Activated CD4-positive, alpha-beta T cell treated with anti-CD3 and anti-CD28 coated beads, Interleukin-2, amount 50 U/mL, for 4 hours (primary cell): ENCODE results near the gene SLC46A2.

Experiments
- DNase-seq, 2 experiments: peaks; one replicate each; pipeline ENCODE4 v3.0.0-alpha.2; 2020

SLC46A2 gene, protein sequence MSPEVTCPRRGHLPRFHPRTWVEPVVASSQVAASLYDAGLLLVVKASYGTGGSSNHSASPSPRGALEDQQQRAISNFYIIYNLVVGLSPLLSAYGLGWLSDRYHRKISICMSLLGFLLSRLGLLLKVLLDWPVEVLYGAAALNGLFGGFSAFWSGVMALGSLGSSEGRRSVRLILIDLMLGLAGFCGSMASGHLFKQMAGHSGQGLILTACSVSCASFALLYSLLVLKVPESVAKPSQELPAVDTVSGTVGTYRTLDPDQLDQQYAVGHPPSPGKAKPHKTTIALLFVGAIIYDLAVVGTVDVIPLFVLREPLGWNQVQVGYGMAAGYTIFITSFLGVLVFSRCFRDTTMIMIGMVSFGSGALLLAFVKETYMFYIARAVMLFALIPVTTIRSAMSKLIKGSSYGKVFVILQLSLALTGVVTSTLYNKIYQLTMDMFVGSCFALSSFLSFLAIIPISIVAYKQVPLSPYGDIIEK

DNA sequence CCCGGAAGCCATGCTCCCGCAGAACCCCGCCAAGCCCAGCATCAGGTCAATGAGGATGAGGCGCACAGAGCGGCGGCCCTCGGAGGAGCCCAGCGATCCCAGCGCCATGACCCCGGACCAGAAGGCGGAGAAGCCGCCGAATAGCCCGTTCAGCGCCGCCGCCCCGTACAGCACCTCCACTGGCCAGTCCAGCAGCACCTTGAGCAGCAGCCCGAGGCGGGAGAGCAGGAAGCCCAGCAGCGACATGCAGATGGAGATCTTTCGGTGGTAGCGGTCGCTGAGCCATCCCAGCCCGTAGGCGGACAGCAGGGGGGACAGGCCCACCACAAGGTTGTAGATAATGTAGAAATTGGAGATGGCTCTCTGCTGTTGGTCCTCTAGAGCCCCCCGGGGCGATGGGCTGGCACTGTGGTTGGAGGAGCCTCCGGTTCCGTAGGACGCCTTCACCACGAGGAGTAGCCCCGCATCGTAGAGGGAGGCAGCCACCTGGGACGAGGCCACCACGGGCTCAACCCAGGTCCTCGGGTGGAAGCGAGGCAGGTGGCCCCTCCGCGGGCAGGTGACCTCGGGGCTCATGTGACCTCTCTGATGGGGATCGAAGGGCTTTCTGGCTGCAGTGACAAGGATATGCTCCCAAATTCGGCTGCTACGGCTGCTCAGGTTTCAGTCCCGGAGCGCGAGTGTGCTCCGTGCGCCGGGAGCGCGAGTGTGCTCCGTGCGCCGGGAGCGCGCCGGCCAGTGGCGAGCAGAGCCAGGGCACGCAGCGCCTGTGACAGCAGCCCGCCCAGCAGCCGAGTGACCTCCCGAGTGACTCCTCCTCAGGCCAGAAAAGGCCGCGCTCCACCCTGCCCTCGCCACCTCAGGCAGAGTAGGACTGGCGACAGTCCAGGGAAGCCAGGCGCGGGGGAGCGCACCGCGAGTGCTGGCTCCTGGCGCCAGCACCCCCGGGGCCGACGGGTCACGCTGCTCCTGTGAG lies at the start of gene SLC46A2:
TSS of gene SLC46A2 (minus strand) at position 771 of the 976 bp plus-strand sequence. CDS start at position 576, 195 bp downstream.
- DNase-seq: no peak

DNA sequence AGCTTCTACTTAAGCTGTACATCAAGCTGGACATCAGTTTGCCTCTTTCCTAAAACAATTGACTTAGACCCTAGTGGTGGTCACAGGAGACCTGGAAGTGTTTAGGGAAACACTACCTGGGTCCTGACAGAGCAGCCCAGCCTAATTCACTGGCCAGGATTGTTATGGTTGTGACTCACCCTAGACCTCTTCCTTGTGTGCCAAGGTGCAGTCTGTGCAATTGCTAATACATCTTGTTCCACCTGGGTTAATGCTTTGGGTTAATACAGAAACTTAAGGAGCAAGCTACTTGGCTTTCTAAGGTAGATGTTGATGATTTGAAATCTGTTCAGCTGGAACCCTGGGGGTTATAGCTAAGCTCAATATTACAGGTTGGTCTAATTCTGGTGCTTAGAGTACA lies 48.7 kb upstream of the SLC46A2 start:
- DNase-seq: no peak

DNA sequence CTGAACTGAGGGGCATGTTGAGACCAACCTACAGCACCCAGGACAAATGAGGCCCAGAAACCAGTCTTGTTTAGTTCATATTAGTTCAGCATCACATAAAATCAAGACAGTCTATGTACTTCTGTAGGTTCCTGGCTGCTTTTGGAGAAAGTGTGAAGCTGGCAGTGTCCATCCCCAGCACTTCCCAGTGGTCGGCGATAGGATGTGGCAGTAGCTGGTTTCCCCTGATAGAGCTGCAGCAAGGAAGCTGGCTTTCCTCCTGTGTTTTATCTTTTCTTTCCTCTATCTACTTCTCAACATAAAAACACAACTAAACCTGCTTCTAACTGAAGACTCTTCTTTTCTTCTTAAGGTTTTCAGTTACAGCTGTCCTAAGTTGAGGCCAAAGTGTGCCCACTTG lies 43.0 kb upstream of the SLC46A2 start:
- DNase-seq: no peak

DNA sequence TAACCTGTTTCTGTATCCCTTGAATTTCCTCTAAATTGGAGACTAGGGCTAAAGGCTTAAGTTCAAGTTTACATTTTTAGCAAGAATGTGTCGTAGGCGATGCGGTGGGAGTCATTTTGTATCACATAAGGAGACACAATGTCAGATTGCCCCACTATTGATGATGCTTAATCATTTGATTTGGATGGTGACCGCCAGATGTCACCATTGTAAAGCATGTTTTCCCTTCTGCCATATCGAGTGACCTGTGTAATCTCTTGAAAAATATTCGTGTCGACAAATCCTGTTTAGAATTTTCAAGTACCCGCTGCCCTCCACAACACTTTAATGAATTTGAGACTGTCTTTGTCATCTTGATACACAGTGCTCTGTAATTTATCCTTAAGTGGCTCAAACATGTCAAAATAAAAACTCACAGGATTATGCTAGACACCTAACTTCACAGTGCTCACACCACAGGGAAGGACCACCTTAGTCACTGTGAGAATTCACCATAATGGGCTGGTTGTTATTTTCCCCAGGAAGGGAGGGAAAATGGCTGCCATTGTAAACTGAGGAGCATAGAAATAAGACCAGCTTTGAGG lies 34.5 kb upstream of the SLC46A2 start:
- DNase-seq: no peak

DNA sequence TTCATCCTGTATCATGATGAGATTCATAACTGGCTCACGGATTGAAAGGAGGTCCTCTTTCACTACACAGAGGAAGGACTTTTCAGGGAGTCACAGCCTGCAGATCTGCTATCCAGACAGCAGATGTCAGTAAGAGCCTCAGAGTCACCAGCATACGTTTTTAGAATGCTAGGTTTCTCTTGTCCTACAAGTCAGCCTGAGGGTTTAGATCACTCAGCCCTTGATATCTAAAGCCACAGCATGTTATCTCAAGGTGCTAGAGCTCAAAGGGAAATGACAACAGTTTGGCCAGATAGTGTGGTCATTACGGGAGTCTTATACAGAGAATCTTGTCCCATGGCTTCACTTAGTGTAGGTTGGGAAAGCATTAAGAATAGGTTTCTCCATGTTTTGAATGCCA lies 30.9 kb upstream of the SLC46A2 start:
- DNase-seq: no peak

DNA sequence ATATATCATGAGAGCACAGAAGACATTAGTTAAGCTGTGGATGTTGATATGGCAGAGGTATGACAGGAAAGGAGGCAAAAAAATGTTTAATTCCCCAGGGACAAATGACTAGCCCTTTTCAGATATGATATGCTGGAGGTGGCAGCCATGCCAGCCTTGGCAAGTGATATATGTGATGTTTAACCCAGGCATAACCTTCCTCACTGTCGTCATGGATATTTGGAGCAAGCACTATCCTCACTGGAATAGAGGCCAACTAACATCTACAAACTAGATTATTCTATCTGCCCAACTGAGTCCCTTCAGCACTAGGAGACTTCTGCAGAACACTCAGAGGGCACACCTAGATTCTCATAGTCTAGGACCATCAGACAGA lies 27.3 kb upstream of the SLC46A2 start:
- no peak for DNase-seq

DNA sequence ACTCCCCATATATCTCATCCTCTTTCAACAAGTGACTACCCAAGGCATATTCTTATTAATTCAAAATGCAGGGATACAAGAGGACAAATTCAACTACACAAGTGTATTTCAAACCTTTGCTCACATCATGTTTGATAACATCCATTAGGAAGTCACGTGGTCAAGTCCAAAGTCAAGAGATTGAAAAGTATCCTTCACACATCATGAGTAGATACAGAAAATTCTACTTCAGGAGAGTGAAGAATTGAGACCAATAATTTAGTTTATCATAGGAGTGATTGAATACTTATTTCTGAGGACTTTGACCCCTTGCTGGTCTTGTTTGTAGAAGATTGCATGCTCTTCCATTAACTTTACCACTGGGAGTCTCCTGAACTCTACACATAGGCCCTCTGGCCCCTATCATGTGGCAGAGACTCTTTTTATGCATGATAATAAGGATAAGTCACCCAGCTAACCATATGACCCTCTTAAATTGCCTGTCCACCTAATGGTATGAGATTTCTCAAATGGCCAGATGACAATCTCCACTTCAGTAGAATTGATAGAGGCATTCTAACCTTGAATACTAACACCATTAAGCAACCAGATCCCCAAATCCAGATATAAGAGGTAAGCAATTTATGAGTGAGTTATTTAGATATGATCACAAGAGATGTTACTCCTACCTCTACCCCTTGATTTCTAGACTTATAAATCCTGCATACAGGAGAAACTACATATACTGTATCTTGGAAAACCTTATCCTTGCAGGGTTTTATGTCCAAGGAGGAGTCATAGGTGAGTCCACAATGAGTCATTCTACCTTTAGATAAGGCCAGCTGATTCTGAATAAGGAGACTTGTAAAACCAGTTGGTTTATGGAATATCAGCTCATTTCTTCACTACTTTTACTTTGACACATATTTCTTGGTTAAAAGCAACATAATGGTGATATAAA lies 26.6 kb upstream of the SLC46A2 start:
- DNase-seq: no peak

DNA sequence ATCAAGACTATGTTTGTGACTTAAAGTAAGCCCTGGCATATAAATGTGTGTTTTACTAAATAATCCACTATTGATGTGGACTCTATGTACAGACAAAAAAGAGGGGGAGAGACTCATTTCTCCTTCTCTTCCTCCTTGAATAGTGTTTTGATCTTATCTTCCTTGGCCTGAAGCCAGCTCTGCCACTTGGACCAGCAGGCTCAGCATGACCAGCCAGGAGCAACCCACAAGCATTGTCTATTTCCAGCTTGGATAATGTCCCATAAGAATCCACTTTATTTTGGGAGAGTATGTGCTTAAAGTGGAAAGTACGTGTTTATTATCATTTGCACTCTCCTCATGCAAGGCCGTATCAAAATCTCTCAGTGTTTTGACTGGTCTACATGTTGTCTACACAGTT lies 23.8 kb upstream of the SLC46A2 start:
- DNase-seq: no peak

DNA sequence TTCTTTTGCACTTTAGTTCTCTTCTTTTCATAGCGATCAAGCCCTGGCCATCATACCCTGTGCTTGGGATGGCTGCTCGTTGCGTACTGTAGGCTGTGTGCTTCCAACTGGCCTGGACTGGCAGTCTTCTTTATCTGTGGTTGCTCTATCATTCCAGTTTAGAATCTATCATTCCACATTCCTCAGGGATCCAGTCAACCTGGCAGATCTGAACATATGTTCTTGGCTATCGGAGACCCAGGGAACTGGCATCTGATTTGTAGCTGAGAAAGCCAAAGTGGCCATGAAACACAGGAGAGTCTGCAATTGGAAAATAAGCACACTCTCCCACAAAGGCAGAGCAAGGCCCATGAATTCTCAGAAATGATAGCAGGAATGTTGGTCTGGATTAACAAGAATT lies 22.6 kb upstream of the SLC46A2 start:
- no peak for DNase-seq

DNA sequence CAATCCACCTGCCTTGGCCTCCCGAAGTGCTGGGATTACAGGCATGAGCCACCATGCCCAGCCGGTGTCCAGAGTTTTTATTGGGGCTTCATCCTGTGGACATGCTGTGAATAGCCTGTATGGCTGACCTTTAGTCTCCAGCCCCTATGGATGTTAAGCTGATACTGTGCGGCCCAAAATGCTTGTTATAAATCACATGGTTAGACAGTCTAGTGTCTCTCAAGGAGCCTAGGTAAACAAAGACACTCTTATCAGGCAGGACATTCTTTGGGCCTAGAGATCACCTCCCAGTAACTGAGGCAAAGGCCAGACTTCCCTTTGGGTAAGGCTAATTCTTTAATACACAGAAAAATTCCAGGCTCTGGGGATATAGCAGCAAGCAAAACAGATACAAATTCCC lies 22.0 kb upstream of the SLC46A2 start:
- DNase-seq: no peak

DNA sequence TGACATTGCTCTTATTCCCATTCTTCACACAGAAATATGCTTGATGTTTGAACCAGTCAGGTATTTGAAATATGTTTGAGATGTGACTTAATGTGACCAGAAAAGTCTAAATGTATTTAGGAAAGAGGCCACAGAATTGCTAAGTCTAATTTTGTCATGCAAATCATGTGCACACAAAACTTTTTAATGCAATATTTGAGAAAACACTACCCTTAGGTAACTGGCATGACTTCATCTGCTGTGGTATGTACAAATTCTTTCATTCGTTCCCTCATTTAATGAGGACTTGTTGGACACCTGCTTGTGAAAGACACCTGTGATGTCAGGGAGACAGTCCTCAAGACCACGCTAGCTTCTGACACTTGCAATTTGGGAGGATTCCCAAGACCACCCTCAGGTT lies 21.1 kb upstream of the SLC46A2 start:
- no peak for DNase-seq

DNA sequence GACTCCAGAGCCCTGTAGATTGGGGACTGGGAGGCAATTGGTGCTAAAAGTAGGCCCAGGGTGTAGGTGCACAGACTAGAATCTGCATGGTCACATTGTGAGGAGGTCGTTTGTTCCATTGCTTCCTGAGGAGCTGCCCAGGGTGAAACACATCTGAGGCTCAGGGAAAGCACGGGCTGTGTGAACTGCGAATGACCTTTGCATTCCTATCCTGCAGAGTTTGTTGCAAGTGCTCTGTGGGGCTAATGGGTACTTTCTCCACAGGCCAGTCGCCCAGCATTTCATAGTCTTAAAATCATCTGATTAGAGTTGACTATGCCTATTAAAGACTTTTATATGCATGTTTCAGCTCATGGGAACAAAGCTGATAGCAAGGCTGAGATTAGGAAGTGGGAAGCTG lies 14.4 kb upstream of the SLC46A2 start:
- no peak for DNase-seq

DNA sequence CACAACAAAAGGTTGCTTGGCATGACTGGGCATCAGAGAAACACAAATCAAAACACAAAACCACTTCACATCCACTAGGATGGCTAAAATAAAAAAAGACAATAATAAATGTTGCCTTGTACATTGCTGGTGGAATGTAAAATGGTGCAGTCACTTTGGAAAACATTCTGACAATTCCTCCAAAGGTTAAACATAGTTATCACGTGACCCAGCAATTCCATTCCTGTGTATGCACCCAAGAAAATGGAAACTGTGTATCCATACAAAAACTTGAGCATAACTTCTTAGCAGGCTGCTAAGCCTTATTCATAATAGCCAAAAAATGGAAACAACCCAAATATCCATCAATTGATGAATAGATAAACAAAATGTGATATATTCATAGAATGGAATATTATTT lies 10.2 kb upstream of the SLC46A2 start:
- no peak for DNase-seq

DNA sequence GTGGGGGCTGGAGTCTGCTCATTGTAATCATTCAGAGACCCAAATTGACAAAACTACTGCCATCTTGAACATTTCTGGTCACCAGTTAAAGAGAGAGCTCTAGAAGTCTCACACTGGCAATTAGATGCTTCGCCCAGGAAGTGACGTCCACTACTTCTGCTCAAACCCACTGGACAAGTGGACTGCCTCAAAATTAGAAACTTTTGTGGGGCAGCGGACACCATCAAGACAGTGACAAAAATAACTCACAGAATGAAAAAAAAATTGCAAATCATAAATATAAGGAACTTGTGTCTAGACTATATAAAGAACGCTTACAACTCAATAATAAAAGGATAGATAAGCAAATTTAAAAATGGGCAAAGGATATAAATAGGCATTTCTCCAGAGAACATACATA lies 9.8 kb upstream of the SLC46A2 start:
- no peak for DNase-seq

DNA sequence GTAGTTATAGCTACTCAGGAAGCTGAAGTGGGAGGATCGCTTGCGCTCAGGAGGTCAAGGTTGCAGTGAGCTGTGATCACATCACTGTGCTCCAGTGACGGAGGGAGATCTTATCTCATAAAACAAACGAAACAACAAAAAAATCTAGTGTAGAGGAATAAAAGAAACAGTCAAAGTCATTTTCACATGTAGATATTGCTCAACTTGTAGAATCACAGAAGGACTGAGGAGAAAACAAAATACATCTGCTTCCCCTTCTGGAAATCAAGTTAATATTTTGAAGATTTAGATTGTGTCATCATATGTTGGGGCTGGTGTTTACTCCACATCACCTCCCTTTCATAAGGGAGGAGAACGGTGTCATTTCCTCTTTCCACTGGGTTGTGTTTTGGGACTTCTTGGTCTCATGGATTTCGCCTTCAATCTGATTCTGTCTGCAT lies 8.2 kb upstream of the SLC46A2 start:
- DNase-seq: no peak

DNA sequence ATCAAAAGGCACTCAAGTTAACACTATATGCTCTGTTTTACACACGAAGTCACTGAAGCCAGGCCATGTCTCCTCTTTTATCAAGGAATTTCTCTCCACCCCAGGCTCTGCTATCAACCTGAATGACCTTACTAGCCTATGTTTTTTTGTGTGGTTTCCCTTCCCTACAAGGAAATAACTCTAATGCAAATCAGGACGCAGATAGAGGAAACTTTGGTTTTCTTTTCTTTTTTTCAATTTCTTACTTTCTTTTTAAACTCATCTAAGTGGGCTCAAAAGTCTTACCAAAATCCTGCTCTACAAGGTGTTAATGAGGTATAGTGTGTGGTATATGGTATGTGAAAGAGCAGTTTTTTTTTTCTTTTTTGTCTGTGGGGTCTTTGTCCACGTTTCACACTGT lies 5.5 kb upstream of the SLC46A2 start:
- DNase-seq: no peak

DNA sequence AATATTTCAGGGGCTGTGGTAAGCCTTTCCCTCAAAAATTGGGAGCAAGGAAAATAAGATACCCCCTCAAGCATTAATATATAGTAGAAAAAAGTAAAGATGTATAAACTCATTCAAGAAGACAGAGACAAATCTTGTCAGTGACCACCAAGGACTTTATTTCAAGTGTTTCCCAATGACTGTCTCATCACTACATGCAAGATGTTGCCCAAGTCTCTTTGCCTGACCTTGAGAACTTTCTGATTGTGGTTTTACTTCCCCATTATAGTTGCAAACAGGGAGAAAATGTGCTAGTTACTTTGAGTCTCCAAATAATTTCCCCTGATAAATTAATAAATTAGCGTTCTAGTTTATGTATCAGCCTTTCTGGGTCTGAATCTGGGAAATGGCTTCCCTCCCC lies 4.0 kb upstream of the SLC46A2 start:
- no peak for DNase-seq

DNA sequence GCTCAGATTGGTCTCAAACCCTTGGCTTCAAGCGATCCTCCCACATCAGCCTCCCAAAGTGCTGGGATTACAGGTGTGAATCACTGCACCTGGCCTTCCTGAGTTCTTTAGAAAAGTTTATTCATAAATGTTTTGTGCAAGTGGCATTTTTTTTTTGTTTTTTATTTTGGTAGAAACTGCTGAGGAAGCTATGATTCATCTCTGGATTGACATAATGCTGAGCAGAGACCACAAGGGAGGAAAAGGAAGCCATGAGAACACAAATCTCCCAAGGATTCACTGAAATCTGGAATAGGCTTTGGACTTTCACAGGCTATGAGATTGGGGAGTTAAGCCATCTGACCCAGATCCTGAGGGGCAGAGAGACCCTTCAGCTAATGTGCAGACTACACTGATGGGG lies 3.4 kb upstream of the SLC46A2 start:
- DNase-seq: no peak

DNA sequence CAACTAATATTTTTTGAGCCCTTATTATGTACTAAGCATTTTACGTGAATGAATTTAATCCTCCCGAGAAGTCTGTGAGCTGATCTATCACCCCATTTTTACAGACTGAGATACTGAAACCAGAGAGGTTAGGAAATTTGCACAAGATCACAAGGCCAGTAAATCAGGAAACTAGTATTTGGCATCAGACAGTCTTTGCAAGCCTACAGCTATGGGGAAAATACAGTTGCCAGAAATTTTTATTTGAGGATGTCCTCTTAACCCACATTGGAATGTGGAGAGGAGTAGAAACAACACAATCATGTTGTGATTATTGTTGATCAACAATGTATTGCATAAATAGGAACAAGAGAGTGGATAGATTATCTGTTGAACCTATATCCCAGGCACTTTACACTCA lies 2.3 kb upstream of the SLC46A2 start:
- DNase-seq: no peak

DNA sequence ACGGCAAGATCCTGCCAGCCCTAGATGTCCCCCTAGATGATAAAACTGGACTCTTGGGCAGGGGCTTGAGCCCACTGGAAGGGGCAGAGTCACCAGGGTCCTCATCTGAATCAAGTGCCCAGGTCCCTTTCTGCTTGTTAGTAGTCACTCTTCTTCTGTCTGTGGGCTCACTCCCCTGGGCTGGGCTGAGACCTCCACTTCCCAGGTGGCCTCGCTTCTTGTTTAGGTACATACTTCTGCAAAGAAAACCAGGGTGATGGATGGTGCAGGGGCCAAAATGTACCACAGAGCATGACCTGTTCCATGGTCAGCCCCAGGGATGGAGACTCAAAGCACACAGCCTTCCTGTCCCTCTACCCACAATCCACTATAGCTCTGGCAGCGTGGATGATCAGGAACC lies 845 bp upstream of the SLC46A2 start:
- DNase-seq: no peak

DNA sequence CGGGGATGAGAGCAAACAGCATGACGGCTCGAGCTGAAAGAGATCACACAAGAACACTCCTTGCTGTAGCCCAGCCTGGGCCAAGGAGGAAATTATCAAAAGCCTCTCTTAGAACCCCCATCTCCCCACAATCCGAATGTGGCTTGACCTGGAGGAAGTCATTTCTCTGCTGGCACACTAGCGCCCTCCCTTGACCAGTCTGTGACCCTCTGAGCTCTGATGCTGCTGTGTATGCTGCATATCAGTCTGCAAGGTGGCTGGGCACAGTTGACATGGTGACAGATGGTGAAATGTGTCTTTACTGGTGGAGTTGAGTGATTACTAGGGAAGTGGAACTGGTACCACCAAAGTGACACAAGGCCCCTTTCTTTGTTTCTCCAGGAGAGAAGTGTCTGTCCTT lies 3.3 kb downstream of the SLC46A2 start:
- DNase-seq: no peak

DNA sequence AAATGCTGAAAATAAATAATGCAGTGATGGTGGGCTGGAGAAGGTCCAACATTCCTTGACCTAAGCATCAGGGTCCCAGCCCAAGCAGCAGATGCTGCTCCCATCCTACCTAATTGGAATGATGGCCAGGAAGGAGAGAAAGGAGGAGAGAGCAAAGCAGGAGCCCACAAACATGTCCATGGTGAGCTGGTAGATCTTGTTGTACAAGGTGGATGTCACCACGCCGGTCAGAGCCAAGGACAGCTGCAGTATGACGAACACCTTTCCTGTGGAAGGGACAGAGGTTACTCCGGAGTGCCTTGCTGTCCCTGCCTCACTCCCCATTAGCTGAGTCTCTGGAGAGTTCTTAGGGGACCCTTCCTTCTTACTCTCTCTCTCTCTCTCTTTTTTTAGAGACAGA lies 4.3 kb downstream of the SLC46A2 start:
- no peak for DNase-seq
